Heart right ventricle (tissue), 16 donors: ENCODE results near the gene PLXNB2. TPM values are rescaled to one million over a fixed set of nuclear protein-coding genes. Genes with fewer than 3 reads are reported as not detected.
A peak's percentile ranks its signal among the peaks of the same experiment; 100 is the strongest.

ENCODE experiments used
- ATAC-seq, 8 donors: fragments of 200-7000 bp; cut with Tn5 transposase; one replicate each; pipeline ENCODE4 v1.9.1; 2020; ENCODE audit warnings: mild to moderate bottlenecking in 8 of 8, moderate library complexity in 8 of 8, moderate number of reproducible peaks in 1 of 8
- DNase-seq, 2 donors: peaks; one replicate each; pipeline ENCODE4 v3.0.0-alpha.2; 2020
- H3K27ac ChIP-seq, 10 donors: fragments of 200-600 bp; sonication (generic) in 2 of 10; one replicate each; pipeline versions ENCODE4 v1.5.0 to v1.8.0; 2020 to 2022; ENCODE audit warnings: mild to moderate bottlenecking in 3 of 10
- H3K27me3 ChIP-seq, 7 donors: fragments of 200-600 bp; one replicate each; pipeline ENCODE4 v1.8.0; 2021 to 2022; ENCODE audit warnings: mild to moderate bottlenecking in 2 of 7
- H3K36me3 ChIP-seq, 9 donors: fragments of 200-600 bp; sonication (generic) in 1 of 9; one replicate each; pipeline versions ENCODE4 v1.5.0 to v1.8.0; 2020 to 2022; ENCODE audit warnings: mild to moderate bottlenecking in 2 of 9
- H3K4me1 ChIP-seq, 9 donors: fragments of 200-600 bp; sonication (generic) in 1 of 9; one replicate each; pipeline versions ENCODE4 v1.5.0 to v1.8.0; 2020 to 2022; ENCODE audit warnings: mild to moderate bottlenecking in 4 of 9
- H3K4me3 ChIP-seq, 10 donors: fragments of 200-600 bp; sonication (generic) in 2 of 10; one replicate each; pipeline versions ENCODE4 v1.5.0 to v1.8.0; 2020 to 2022; ENCODE audit warnings: mild to moderate bottlenecking in 7 of 10, moderate library complexity in 2 of 10
- H3K9me3 ChIP-seq, 11 donors: fragments of 200-600 bp in 10 of 11; sonication (generic) in 2 of 11; one replicate each; pipeline versions ENCODE4 v1.5.0 to v1.8.0; 2013 to 2022; ENCODE audit warnings: mild to moderate bottlenecking in 2 of 11, control low read depth in 1 of 11, moderate library complexity in 1 of 11
- WGBS, 2 donors: extraction: QIAGEN DNeasy Blood & Tissue Kit; methylation state at CpG; one replicate each; pipeline ENCODE4 v1.1.7; 2013; ENCODE audit warnings: inconsistent platforms in 1 of 2; 5-methylcytosine and 5-hydroxymethylcytosine counted together
- intact Hi-C, 10 donors: fragments of 100-400 bp; cut with DNase I; formaldehyde crosslinking; loops; one replicate each; pipeline versions ENCODE4 v1.11.1 to v1.14.2; 2022
- polyA plus RNA-seq, 2 donors: library from polyadenylated mRNA; stranded (reverse); fragments of 200-250 nt; gene quantifications; one replicate each; pipeline ENCODE4 v1.2.3, GENCODE V29; 2013
- total RNA-seq, 10 donors: library from RNA; stranded (reverse); fragmentation: NEBNext Ultra II Directional in 3 of 10; extraction: Animal tissue kit (Norgen Biotek cat#: 25700) in 3 of 10; gene quantifications; one replicate each; pipeline versions ENCODE4 v1.2.1 to v1.2.4, GENCODE V29; 2021 to 2023
- TF ChIP-seq, protein P1 (sequence below), 9 donors: fragments of 200-600 bp; sonication (generic) in 2 of 9; IDR thresholded peaks; one replicate each; pipeline versions ENCODE4 v1.5.0 to v1.8.0; 2021 to 2022; ENCODE audit warnings: antibody characterized with exemption in 9 of 9, mild to moderate bottlenecking in 5 of 9, moderate library complexity in 1 of 9
- donor health status: Arrhythmogenic right ventricular cardiomyopathy.
- donor health status: ischemic (EF 13 %, LVEDD 7.1; RV severe dilation, severe dysfunction).
- donor health status: healthy with polysubstance abuse.
- donor health status: DM: no; HTN: yes; CAD: no.
- donor health status: DM: no; HTN: no; CAD: no.
- donor health status: ischemic (EF 25% LVEDD 6.9; RV normal size, moderate dysfunction).
- donor health status: ischemic (EF 25% LVEDD 5.7; RV mildly dilated, moderate dysfunction).
- donor health status: healthy.
- donor health status: DM: yes; HTN: yes; CAD: no.
- donor health status: Ischemic cardiomyopathy.
- donor health status: ischemic (EF 35%, LVEDD 5.7; RV mildly dilated, moderate dysfunction).
- donor health status: nonischemic (EF 11% LVEDD 7.7; RV severe dilation, severe dysfunction).
- donor health status: DM: yes; HTN: yes; CAD: no.
- donor health status: PGD.
- donor health status: ischemic (EF 29% LVEDD 5.4; RV normal size, mild dysfunction).
- donor health status: nonischemic (EF 23%, LVEDD 6.1; RV moderate dilation, normal function).

PLXNB2 gene
- total and polyA plus RNA-seq, 12 donors, result 33.5 to 101 (median 57.8) TPM

DNA sequence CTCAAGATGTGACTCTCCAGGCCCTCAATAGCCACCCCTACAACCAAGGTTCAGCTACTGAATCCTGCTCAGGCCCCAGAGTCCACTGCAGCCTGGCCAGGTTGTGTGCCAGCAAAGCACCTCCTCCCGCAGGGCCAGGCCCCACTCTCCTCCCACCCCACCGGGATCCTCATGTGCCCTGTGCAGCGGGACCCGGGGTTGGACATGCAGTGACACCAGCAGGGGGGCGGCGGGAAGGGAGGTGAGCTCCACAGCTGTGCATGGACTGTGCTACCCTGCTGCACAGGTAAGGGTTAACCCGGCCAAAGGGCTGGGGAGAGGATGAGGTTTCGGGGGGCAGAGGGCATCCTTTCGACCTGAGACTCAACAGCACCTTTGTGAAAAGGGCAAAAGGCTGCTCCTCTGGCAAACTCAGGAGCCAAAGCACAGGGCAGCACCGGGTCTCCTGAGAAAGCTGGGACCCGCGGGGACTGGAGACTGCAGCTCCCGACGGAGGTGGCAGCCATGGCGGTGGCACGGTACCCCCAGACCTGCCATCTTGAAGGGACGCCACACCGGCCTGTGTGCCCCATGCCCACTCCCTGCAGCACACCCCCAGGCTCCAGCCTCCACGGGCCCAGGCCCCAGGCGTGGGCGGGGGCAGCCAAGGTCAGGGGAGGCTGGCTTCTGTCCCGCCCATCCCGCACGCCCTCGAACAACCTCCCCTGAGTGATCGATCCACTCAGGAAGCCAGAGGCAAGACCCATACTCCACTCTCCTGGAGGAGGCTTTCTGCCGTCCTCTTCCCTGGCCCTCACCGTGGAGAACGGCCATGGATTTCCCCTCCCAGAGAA lies 10.6 kb downstream of the PLXNB2 start:
- intact Hi-C loops, result no loop called here
- TF ChIP-seq, protein P1, sequence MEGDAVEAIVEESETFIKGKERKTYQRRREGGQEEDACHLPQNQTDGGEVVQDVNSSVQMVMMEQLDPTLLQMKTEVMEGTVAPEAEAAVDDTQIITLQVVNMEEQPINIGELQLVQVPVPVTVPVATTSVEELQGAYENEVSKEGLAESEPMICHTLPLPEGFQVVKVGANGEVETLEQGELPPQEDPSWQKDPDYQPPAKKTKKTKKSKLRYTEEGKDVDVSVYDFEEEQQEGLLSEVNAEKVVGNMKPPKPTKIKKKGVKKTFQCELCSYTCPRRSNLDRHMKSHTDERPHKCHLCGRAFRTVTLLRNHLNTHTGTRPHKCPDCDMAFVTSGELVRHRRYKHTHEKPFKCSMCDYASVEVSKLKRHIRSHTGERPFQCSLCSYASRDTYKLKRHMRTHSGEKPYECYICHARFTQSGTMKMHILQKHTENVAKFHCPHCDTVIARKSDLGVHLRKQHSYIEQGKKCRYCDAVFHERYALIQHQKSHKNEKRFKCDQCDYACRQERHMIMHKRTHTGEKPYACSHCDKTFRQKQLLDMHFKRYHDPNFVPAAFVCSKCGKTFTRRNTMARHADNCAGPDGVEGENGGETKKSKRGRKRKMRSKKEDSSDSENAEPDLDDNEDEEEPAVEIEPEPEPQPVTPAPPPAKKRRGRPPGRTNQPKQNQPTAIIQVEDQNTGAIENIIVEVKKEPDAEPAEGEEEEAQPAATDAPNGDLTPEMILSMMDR (IDR thresholded peaks at IDR 0.05), result no peak
- Histone ChIP-seq H3K36me3 (peaks cover 0 to 25% (median 0%) of the 10 kb centered on the region in 9 donors), H3K4me1 (peaks cover 64 to 99% (median 81%) of the 10 kb centered on the region in 9 donors), H3K27ac (peak overlapping the region in 8 of 10 donors; percentile 15 to 76 (median 40)), H3K4me3 (no peak overlapping the region), H3K27me3 (peaks cover 0 to 26% (median 0%) of the 10 kb centered on the region in 7 donors), H3K9me3 (no peaks in the 10 kb centered on the region)
- no peak for DNase-seq
- 56% methylated on average over 29 of the region's 29 CpGs for WGBS, 2 donors
- peak in 1 of 8 donors; percentile 6 for ATAC-seq

DNA sequence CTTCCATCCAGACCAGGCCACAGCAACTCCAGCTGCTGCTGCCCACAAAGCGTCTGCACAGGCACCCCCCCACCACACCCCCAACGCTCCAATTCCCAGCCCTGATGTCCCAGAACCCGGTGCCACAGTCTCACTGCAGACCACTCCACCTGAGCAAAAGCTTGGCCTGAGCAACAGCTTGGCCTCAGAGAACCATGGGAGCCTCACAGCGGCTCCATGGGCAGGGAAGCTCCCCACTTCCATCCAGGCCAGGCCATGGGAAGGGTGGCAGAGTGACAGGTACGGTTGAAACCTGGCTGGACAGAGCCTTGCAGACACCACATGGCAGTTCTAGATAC lies 13.2 kb downstream of the PLXNB2 start:
- H3K4me1 ChIP-seq, result peaks cover 43 to 75% (median 55%) of the 10 kb centered on the region in 9 donors
- H3K9me3 ChIP-seq, result no peaks in the 10 kb centered on the region
- whole genome bisulfite sequencing, 2 donors, result 32 to 33% methylated on average over 5 of the region's 5 CpGs
- intact Hi-C loops, result loop anchor here in 2 of 10 donors (5.0 kb wide), 1 partner anchor 33 kb away; the partner anchor contains the start of gene DENND6B (in 2 of the 2)
- peaks cover 0 to 41% (median 10%) of the 10 kb centered on the region in 9 donors for H3K36me3 ChIP-seq
- peak overlapping the region; percentile 39 to 96 (median 90) for H3K27ac ChIP-seq
- peak overlapping the region in 6 of 10 donors; percentile 31 to 44 (median 38) for H3K4me3 ChIP-seq
- TF ChIP-seq, protein P1 (IDR thresholded peaks at IDR 0.05), result no peak
- DNase-seq, result no peak
- no peak for ATAC-seq
- peaks cover 0 to 12% (median 0%) of the 10 kb centered on the region in 7 donors for H3K27me3 ChIP-seq

DNA sequence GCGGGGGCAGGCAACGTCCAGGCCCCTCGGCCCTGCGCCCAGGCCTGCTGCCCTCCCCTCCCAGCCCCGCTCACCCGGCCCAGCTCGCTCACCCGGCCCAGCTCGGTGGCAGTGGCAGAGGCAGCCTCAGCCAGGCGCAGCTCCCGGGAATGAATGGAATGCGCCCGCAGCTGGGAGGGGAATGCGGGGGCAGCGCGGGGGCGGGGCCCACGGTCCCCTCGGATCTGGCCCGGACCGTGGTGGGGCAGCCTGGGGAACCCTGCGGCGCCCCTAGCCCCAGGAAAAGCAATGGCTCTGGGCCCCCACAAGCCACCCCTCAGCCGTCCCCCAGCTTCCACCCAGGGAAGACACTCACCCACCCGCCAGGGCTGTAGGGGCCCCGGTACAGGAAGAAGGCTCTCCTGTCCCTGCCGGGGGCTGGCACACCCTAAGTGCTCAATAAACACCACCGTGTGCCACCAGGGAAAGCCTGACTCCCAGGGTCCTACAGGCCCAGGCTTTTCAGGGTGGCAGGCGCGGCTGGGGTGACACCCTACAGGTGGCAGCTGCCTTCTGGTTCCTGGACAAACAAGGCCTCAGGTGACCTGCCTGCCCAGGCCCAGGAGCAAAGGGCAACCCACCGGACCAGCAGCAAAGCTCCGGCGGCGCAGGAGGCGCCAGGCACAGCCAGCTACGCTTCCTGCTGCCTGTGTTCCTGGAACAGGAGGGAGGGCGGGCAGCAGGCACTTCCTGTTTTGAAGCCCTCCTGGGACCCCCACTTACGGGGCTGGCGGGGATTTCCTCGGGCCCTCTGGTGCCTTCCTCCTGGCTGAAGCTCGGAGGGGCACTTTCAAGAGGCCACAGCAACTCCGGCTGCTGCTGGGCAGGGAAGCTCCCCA lies 13.8 kb downstream of the PLXNB2 start:
- no peaks in the 10 kb centered on the region for H3K9me3 ChIP-seq
- peak; percentile 71 to 75 for DNase-seq
- ATAC-seq, result peak; percentile 75 to 91 (median 82)
- peaks cover 0 to 47% (median 16%) of the 10 kb centered on the region in 9 donors for H3K36me3 ChIP-seq
- H3K4me1 ChIP-seq, result peaks cover 37 to 69% (median 53%) of the 10 kb centered on the region in 9 donors
- intact Hi-C loops, result loop anchor here in 2 of 10 donors (5.0 kb wide), 1 partner anchor 34 kb away; the partner anchor contains the start of gene DENND6B (in 2 of the 2)
- H3K27ac ChIP-seq, result peak overlapping the region; percentile 39 to 96 (median 90)
- 15% methylated on average over 40 to 42 of the region's 42 CpGs for WGBS, 2 donors
- TF ChIP-seq, protein P1 (IDR thresholded peaks at IDR 0.05), result no peak
- H3K27me3 ChIP-seq, result peaks cover 0 to 10% (median 0%) of the 10 kb centered on the region in 7 donors
- peak overlapping the region in 9 of 10 donors; percentile 3 to 44 (median 35) for H3K4me3 ChIP-seq
